ENCODE measurements around the gene PPFIA1. TPM values are rescaled to one million over a fixed set of nuclear protein-coding genes. Genes with fewer than 3 reads are reported as not detected.
A peak's percentile ranks its signal among the peaks of the same experiment; 100 is the strongest.

The PPFIA1 gene
- total RNA-seq, 4 donors from 2014 or later = 43.7 to 82.8 (median 69.3) TPM

GRCh38 chr11:70271649-70271953, 1.1 kb downstream of the PPFIA1 start:
- no peaks in the 10 kb centered on the region for H3K9me3 ChIP-seq
- H3K27ac ChIP-seq = peak overlapping the region in 3 of 4 donors; percentile 76 to 91 (median 89)
- no peaks in the 10 kb centered on the region for H3K27me3 ChIP-seq
- H3K4me3 ChIP-seq = peak overlapping the region; percentile 66 to 98 (median 86)
- DNase-seq (ENCODE audit: low spot score in 2 of 2) = no peak
- H3K4me1 ChIP-seq = peaks cover 0 to 32% (median 17%) of the 10 kb centered on the region in 4 donors
- H3K36me3 ChIP-seq = peaks cover 0 to 33% (median 0%) of the 10 kb centered on the region in 3 donors
- TF ChIP-seq EP300 (IDR thresholded peaks at IDR 0.05) = no peak
- no peak for TF ChIP-seq CTCF (IDR thresholded peaks at IDR 0.05)
- no peak for TF ChIP-seq POLR2A (IDR thresholded peaks at IDR 0.05)
- WGBS, 2 donors = 0% methylated on average over 2 of the region's 2 CpGs

DNA sequence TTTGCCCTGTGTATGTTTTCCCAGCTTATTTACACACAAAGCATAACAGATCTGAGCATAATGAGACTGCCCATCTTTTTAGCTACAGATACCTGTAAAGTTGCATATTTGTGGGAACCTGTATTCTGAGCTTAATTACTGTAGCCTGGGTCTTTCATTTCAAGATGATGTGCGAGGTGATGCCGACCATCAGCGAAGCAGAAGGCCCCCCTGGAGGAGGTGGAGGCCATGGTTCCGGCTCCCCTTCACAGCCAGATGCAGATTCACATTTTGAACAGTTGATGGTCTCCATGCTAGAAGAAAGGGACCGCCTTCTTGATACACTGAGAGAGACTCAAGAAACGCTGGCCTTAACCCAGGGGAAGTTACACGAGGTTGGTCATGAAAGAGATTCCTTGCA, 1.5 kb downstream of the PPFIA1 start:
- Histone ChIP-seq H3K27me3 (no peaks in the 10 kb centered on the region), H3K4me3 (peak overlapping the region in 1 of 4 donors; percentile 98), H3K9me3 (no peaks in the 10 kb centered on the region), H3K4me1 (peaks cover 0 to 32% (median 17%) of the 10 kb centered on the region in 4 donors), H3K27ac (no peak overlapping the region), H3K36me3 (peaks cover 0 to 33% (median 0%) of the 10 kb centered on the region in 3 donors)
- DNase-seq (ENCODE audit: low spot score in 2 of 2) = no peak
- no peak for TF ChIP-seq POLR2A (IDR thresholded peaks at IDR 0.05)
- no peak for TF ChIP-seq EP300 (IDR thresholded peaks at IDR 0.05)
- TF ChIP-seq CTCF (IDR thresholded peaks at IDR 0.05) = no peak
- 64 to 71% methylated on average over 7 of the region's 7 CpGs for WGBS, 2 donors

DNA sequence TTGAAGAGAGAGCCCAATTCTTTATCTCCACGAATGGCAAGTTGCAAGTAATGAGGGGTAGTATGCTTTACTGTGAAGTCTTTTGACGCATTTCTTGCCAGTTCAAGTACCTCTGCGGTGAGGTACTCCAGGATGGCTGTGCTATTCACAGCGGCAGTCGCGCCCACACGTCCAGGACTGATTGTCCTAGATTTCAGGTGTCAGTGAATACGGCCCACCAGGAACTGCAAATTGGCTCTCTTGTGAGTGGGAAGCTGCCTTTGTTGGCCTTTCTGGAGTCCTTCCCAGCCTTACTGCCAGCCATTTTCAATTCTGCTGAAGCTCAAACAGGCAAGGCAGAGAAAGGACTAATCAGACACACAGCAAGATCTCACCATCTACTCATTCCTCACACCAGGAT, 8.5 kb downstream of the PPFIA1 start:
- Histone ChIP-seq H3K27me3 (no peaks in the 10 kb centered on the region), H3K9me3 (no peaks in the 10 kb centered on the region), H3K27ac (no peak overlapping the region), H3K4me1 (peaks cover 0 to 17% (median 5%) of the 10 kb centered on the region in 4 donors), H3K36me3 (peaks cover 0 to 58% (median 3%) of the 10 kb centered on the region in 3 donors), H3K4me3 (no peak overlapping the region)
- 81 to 91% methylated on average over 8 of the region's 8 CpGs for WGBS, 2 donors
- TF ChIP-seq EP300 (IDR thresholded peaks at IDR 0.05) (no peak), CTCF (IDR thresholded peaks at IDR 0.05) (no peak), POLR2A (IDR thresholded peaks at IDR 0.05) (no peak)
- no peak for DNase-seq (ENCODE audit: low spot score in 2 of 2)

- TF ChIP-seq CTCF (IDR thresholded peaks at IDR 0.05) (no peak), EP300 (IDR thresholded peaks at IDR 0.05) (no peak), POLR2A (IDR thresholded peaks at IDR 0.05) (no peak)
- WGBS, 2 donors = 35 to 48% methylated on average over 7 of the region's 7 CpGs
- no peaks in the 10 kb centered on the region for H3K9me3 ChIP-seq
- peak overlapping the region in 1 of 4 donors; percentile 26 for H3K27ac ChIP-seq
- no peaks in the 10 kb centered on the region for H3K27me3 ChIP-seq
- DNase-seq (ENCODE audit: low spot score in 2 of 2) = peak in 1 of 2 donors; percentile 41
- H3K4me3 ChIP-seq = no peak overlapping the region
- H3K36me3 ChIP-seq = peaks cover 0 to 57% (median 3%) of the 10 kb centered on the region in 3 donors
- H3K4me1 ChIP-seq = peaks cover 0 to 17% (median 5%) of the 10 kb centered on the region in 4 donors
Measured at GRCh38 chr11:70281156-70281609, 10.7 kb downstream of the PPFIA1 start.

DNA sequence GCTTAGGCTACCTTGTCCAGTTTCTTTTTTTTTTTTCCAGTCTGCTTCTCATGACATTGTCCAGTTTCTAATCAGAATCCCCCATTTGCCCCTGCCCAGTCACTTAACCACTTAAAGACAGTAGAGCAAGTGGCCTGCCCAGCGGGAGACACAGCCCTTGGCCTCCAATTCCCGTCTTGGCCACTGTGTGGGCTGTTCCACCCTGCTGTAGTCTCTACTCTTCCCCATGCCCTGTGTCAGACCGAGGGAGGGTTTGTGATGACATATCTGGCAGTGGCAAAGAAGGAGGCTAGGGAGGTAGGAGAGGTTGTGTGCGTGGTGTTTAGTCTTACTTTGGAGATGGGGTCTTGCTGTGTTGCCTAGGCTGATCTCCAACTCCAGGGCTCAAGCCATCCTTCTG, 11.5 kb downstream of the PPFIA1 start:
- Histone ChIP-seq H3K4me3 (no peak overlapping the region), H3K4me1 (peaks cover 0 to 17% (median 5%) of the 10 kb centered on the region in 4 donors), H3K9me3 (no peaks in the 10 kb centered on the region), H3K27me3 (no peaks in the 10 kb centered on the region), H3K36me3 (peaks cover 0 to 66% (median 3%) of the 10 kb centered on the region in 3 donors), H3K27ac (no peak overlapping the region)
- no peak for TF ChIP-seq POLR2A (IDR thresholded peaks at IDR 0.05)
- TF ChIP-seq CTCF (IDR thresholded peaks at IDR 0.05) = no peak
- no peak for TF ChIP-seq EP300 (IDR thresholded peaks at IDR 0.05)
- DNase-seq (ENCODE audit: low spot score in 2 of 2) = no peak
- WGBS, 2 donors = 93 to 95% methylated on average over 4 of the region's 4 CpGs
